Stomach smooth muscle (tissue), 2 donors: ENCODE data around the gene IL11RA.
A peak's percentile ranks its signal among the peaks of the same experiment; 100 is the strongest.

ENCODE experiments used
- H3K27ac ChIP-seq: one replicate; pipeline ENCODE4 v1.7.0; 2013; ENCODE audit warnings: mild to moderate bottlenecking, low read length, inconsistent platforms
- H3K27me3 ChIP-seq, 2 donors: one replicate each; pipeline ENCODE4 v1.7.0; 2013; ENCODE audit warnings: low read length in 2 of 2; ENCODE audit not compliant: insufficient read depth in 2 of 2, control insufficient read depth in 1 of 2
- H3K36me3 ChIP-seq, 2 donors: one replicate each; pipeline ENCODE4 v1.7.0; 2013; ENCODE audit warnings: low read length in 2 of 2; ENCODE audit not compliant: control insufficient read depth in 2 of 2, insufficient read depth in 2 of 2
- H3K4me1 ChIP-seq: one replicate; pipeline ENCODE4 v1.7.0; 2013; ENCODE audit warnings: low read length; ENCODE audit not compliant: control insufficient read depth, insufficient read depth
- H3K4me3 ChIP-seq, 2 donors: one replicate each; pipeline ENCODE4 v1.7.0; 2013; ENCODE audit warnings: low read length in 2 of 2
- H3K9ac ChIP-seq, 2 donors: one replicate each; pipeline ENCODE4 v1.7.0; 2013; ENCODE audit warnings: low read length in 2 of 2, mild to moderate bottlenecking in 1 of 2
- H3K9me3 ChIP-seq, 2 donors: one replicate each; pipeline ENCODE4 v1.7.0; 2013; ENCODE audit warnings: low read length in 2 of 2; ENCODE audit not compliant: control insufficient read depth in 2 of 2
- donor health status: healthy.
- donor health status: Pancreatic carcinoma.

The IL11RA gene

DNA sequence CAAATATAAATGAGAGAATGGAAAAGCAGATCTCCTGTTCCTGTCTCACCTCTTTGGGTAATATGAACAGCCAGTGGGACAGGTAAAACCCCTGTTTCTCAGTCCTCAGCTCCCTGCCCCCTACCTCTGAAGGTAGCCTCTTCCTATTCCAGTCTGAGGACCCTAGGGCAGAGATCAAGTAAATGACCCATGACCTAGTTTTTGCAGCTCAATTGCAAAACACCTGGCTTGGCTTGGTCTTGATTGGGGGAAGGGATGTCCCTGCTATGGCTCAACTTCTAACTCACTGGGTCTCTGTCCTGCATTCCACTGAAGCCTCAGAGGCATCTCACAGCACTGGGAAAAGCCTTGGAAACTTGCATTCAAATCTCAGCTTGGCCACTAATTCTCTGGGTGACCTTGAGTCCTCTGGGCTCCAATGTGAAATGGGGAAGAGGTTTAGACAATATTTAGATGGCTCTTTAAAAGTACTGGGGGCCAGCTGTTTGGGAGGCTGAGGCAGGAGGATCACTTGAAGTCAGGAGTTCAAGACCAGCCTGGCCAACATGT lies 7.1 kb upstream of the IL11RA start:
- peaks cover 25% of the 10 kb centered on the region for H3K4me1 ChIP-seq
- H3K4me3 ChIP-seq: no peak overlapping the region
- no peaks in the 10 kb centered on the region for H3K27me3 ChIP-seq
- H3K9ac ChIP-seq: no peak overlapping the region
- H3K36me3 ChIP-seq: peaks cover 13 to 16% of the 10 kb centered on the region in 2 donors
- no peaks in the 10 kb centered on the region for H3K9me3 ChIP-seq
- H3K27ac ChIP-seq: no peak overlapping the region

DNA sequence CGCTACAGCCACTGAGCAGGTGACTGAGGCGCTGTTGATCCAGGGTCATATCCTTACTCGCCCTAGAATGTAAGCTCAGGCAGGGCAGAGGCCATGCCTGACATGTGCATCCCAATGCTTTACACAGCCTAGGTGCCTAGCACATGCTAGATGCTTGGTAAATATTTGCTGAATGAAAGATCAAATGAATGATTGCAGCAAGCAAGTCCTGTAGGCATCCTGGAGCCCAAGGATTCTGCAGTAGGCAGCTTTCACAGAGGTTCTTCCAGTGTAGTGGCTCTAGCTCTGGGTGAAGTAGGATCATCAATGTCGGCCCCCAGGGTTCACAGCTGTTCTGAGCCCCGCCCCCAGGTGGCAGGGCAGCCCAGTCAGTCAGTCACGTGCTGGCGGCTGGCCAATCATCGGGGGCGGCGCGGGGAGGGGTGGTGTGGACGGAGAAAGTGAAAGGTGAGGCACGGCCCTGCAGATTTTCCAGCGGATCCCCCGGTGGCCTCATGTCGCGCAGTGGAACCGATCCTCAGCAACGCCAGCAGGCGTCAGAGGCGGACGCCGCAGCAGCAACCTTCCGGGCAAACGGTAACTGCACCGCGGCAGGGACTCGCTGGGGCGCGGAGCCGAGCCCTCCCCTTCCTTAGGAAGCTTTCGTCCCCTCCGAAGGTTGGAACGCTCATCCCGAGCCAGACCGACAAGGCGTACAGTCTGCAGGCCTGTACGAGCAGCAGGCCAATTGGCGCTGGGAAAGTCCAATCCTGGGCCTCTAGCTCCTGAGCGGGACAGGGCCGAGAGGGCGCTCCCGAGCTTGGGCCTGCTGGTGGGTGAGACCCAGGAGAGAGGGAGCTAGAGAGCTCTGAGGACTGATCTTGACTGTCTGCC lies 5.5 kb upstream of the IL11RA start, which contains the start of gene GALT:
GALT (plus strand) TSS at position 465 of the 873 bp plus-strand sequence; CDS start at position 495, 30 bp downstream.
- peak within 1 kb of the TSS; percentile 90 to 92 for H3K9ac ChIP-seq
- H3K27me3 ChIP-seq: no peaks in the 10 kb centered on the region
- no peaks in the 10 kb centered on the region for H3K9me3 ChIP-seq
- peak within 1 kb of the TSS; percentile 85 to 93 for H3K4me3 ChIP-seq
- H3K36me3 ChIP-seq: peaks cover 13 to 20% of the 10 kb centered on the region in 2 donors
- H3K4me1 ChIP-seq: peaks cover 38% of the 10 kb centered on the region
- peak within 1 kb of the TSS; percentile 84 for H3K27ac ChIP-seq

DNA sequence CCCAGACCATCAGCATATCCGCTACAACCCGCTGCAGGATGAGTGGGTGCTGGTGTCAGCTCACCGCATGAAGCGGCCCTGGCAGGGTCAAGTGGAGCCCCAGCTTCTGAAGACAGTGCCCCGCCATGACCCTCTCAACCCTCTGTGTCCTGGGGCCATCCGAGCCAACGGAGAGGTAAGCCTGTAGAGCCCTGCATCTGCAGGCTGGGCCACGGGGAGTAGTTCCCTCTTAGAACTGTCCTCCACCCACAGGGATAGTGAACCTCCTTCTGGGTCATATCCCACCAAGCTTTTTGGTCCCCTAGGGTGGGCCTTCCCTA lies 4.9 kb upstream of the IL11RA start:
- Histone ChIP-seq H3K9me3 (no peaks in the 10 kb centered on the region), H3K4me3 (peak overlapping the region; percentile 85 to 93), H3K36me3 (peaks cover 13 to 20% of the 10 kb centered on the region in 2 donors), H3K27ac (peak overlapping the region; percentile 84), H3K9ac (peak overlapping the region; percentile 90 to 92), H3K4me1 (peaks cover 43% of the 10 kb centered on the region), H3K27me3 (no peaks in the 10 kb centered on the region)

DNA sequence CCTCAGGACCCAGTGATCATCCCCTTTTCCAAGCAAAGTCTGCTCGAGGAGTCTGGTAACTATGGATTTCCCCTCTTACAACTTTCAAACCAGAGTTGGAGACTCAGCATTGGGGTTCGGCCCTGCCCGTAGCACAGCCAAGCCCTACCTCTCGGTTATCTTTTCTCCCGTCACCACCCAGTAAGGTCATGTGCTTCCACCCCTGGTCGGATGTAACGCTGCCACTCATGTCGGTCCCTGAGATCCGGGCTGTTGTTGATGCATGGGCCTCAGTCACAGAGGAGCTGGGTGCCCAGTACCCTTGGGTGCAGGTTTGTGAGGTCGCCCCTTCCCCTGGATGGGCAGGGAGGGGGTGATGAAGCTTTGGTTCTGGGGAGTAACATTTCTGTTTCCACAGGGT lies 4.3 kb upstream of the IL11RA start:
- Histone ChIP-seq H3K4me1 (peaks cover 49% of the 10 kb centered on the region), H3K4me3 (peak overlapping the region; percentile 85 to 93)

DNA sequence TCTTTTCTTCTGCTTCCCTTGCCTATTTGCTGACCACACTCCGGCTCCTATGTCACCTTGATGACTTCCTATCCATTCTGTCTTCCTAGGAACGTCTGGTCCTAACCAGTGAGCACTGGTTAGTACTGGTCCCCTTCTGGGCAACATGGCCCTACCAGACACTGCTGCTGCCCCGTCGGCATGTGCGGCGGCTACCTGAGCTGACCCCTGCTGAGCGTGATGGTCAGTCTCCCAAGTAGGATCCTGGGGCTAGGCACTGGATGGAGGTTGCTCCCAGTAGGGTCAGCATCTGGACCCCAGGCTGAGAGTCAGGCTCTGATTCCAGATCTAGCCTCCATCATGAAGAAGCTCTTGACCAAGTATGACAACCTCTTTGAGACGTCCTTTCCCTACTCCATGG lies 3.3 kb upstream of the IL11RA start:
- H3K4me1 ChIP-seq: peaks cover 59% of the 10 kb centered on the region

More for the DNA sequence above, 4.3 kb upstream of the IL11RA start:
- Histone ChIP-seq H3K27ac (peak overlapping the region; percentile 84), H3K9me3 (no peaks in the 10 kb centered on the region), H3K36me3 (peaks cover 13 to 20% of the 10 kb centered on the region in 2 donors), H3K9ac (peak overlapping the region; percentile 90 to 92), H3K27me3 (no peaks in the 10 kb centered on the region)

DNA sequence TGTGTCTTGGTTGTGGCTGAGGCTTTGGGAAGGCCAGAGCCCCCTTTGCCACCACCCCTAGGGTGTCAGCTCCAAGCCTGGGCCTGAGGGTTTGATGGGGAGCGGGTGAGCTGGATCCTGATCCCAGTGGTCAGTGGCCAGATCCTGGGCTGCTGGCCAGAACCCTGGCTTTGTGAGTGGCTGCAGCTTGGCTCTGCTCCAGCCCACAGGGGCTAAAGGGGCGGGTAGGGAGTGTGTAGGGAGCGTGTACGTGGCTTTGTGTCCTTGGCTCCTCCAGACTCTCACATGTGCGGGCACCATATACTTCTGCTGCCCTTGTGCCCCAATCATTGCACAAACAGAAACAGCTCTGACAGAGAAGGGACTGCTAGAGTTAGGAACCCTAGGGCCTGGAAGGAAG lies 1.2 kb upstream of the IL11RA start:
- H3K4me1 ChIP-seq: peaks cover 77% of the 10 kb centered on the region
- peak overlapping the region; percentile 93 for H3K27ac ChIP-seq
- peaks cover 13 to 20% of the 10 kb centered on the region in 2 donors for H3K36me3 ChIP-seq
- H3K27me3 ChIP-seq: no peaks in the 10 kb centered on the region
- H3K4me3 ChIP-seq: peak overlapping the region; percentile 70 to 82
- H3K9me3 ChIP-seq: no peaks in the 10 kb centered on the region
- H3K9ac ChIP-seq: no peak overlapping the region

More for the DNA sequence above, 3.3 kb upstream of the IL11RA start:
- H3K9me3 ChIP-seq: no peaks in the 10 kb centered on the region
- H3K27ac ChIP-seq: peak overlapping the region; percentile 24
- H3K4me3 ChIP-seq: peak overlapping the region in 1 of 2 donors; percentile 93
- peak overlapping the region in 1 of 2 donors; percentile 90 for H3K9ac ChIP-seq
- no peaks in the 10 kb centered on the region for H3K27me3 ChIP-seq
- H3K36me3 ChIP-seq: peaks cover 13 to 20% of the 10 kb centered on the region in 2 donors

DNA sequence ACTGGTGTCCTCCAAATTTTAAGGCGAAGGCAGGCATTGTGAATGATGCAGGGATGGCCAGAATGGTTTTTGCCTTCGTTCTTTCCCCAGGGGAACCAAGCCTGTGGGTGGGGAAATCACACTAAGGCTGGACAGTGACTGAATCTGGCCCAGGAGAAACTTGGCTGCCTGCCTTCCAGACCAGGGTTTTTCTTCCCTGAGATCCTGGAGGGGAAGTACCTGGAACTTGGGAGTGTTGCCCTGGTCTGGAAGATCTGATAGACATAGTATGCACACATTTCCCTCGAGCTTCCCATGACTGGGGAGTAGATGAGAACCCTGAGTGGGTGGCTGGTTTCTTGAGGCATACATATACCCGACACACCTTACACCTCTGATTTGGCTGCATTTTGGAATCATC lies 664 bp upstream of the IL11RA start:
- H3K4me3 ChIP-seq: peak overlapping the region; percentile 70 to 82
- peak overlapping the region; percentile 67 to 78 for H3K9ac ChIP-seq
- peaks cover 72% of the 10 kb centered on the region for H3K4me1 ChIP-seq
- no peaks in the 10 kb centered on the region for H3K27me3 ChIP-seq
- H3K27ac ChIP-seq: peak overlapping the region; percentile 93
- H3K36me3 ChIP-seq: peaks cover 13 to 20% of the 10 kb centered on the region in 2 donors
- H3K9me3 ChIP-seq: no peaks in the 10 kb centered on the region

DNA sequence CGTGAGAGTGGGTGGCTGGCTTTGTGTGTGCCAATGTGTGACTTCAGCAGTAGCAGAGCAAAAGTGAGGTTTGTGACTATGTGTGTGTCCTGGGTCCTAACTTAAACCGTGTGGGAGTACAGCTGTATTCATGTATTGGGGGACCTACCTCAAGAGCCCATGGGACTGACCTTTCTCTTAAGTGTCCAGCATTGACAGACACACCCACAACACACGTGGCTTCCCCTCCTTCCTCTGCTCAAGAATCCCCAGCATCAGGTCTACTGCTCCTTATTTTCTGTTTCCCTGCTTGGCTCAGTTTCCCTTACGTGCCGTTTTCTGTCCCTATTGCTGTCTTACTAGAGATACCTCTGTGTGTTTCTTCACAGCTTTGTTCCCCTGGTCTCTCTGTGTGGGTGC lies 616 bp downstream of the IL11RA start:
- H3K36me3 ChIP-seq: peaks cover 13 to 20% of the 10 kb centered on the region in 2 donors
- H3K4me1 ChIP-seq: peaks cover 66% of the 10 kb centered on the region
- H3K27ac ChIP-seq: peak overlapping the region; percentile 93
- peak overlapping the region; percentile 70 to 82 for H3K4me3 ChIP-seq
- no peaks in the 10 kb centered on the region for H3K27me3 ChIP-seq
- H3K9me3 ChIP-seq: no peaks in the 10 kb centered on the region
- H3K9ac ChIP-seq: peak overlapping the region; percentile 60 to 67

DNA sequence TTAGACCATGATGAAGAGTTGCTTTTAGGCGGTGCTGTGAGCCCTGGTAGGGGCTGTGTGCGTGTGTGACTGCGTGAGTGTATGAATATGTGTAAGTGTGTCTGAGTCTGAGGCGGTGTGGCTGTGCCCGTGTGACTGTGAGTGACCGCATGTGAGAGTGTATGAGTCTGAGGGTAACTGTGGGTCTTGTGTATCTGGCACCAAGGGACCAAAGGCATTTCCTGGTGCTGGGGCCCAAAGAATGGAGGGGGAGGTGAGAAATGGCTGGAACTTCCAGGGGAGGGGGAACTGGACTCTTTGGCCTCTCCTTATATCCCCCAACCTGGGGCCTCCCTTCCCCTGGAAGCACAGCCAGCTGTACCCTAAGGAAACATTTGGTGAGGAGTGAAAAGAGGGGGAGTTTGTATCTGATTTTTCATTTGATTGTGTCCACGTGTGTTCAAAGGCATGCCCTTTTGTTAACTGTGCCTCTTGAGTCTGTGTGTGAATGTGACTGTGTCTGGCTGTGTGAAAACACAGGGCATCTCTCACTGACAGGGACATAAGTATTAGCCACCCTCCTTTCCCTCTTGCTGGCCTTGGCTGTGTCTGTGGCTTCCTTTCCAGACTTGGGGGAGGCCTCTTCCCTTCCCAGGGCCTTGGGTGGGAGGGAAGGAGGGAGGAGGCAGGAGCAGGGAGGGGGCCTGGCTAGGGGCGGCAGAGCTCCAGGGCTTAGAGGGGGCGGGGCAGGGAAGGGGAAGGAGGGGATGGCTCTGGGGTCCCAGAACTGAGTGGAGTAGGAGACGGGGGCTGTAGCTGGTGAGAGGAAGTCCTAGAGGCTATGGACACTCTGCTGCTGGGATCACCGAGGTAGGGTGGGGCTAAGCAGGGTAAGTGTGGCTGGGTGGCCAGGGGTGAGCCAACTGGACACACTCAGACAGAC lies 1.4 kb downstream of the IL11RA start:
- Histone ChIP-seq H3K27me3 (no peaks in the 10 kb centered on the region), H3K27ac (peak overlapping the region; percentile 93), H3K36me3 (peaks cover 12 to 19% of the 10 kb centered on the region in 2 donors), H3K9ac (peak overlapping the region; percentile 60 to 67), H3K4me3 (peak overlapping the region; percentile 70 to 82), H3K9me3 (no peaks in the 10 kb centered on the region), H3K4me1 (peaks cover 58% of the 10 kb centered on the region)

DNA sequence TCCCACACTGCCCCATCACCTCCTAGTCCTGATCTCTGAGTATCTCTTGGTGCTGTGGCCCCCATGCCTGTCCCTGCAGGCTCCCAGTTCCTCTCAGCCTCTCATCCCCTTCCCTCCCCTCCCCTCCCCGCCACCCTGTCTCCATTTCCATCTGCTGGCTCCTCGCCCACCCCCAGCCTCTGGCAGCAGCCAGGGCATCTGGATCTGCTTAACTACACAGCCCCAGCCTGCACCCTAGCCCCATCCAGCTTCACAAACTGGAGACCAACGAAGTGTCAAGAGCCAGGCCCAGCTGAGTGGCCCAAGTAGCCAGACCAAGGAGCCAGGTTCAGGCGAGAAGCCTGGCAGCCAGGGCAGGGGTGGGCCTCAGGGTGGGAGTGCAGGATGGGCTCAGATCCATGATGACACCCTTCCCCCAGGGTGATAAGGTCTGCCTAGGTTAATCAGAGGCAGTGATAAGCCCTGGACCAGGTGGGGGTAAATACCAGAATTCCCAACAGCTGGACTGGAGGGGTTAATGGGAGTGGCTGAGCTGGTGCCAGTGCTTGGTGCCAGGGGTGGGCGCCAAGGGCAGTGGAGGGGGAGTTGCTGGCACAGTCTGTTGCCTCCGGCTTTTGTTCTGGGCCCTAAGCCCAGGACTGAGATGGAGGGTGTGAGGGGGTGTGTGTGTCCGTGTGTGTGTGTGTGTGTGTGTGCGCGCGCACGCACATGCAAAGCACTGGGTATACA lies 2.5 kb downstream of the IL11RA start:
- peaks cover 56% of the 10 kb centered on the region for H3K4me1 ChIP-seq
- peaks cover 3 to 8% of the 10 kb centered on the region in 2 donors for H3K36me3 ChIP-seq
- no peaks in the 10 kb centered on the region for H3K9me3 ChIP-seq
- H3K27ac ChIP-seq: peak overlapping the region; percentile 93
- H3K9ac ChIP-seq: peak overlapping the region in 1 of 2 donors; percentile 66
- H3K4me3 ChIP-seq: peak overlapping the region; percentile 47 to 63
- no peaks in the 10 kb centered on the region for H3K27me3 ChIP-seq
